NCI-H146 treated with DMSO at 0.1 percent for 48 hours (cell line): Measurements from ENCODE around the gene DBF4.
"Not testable (repeated sequence)": the region's sequence is repeated elsewhere in the genome, so short reads cannot be mapped to it uniquely, and the experiment has no call there.

Source experiments
- DNase-seq: peaks from one replicate; lab custom pipeline; 2025; ENCODE audit not compliant: unreplicated experiment; lab: John Stamatoyannopoulos, UW

DBF4 gene

GRCh38 chr7:87876040-87876868 is at the start of gene DBF4, which contains the start of gene SLC25A40:
Gene DBF4, plus strand, starts transcription at chr7:87876493. Its CDS starts 240 bp downstream, at chr7:87876733.
Gene SLC25A40, minus strand, starts transcription at chr7:87876360. Its CDS starts 17,633 bp downstream, at chr7:87858727.
- peak; percentile 94 for DNase-seq

GRCh38 chr7:87828383-87828782 is 47.9 kb upstream of the DBF4 start:
- DNase-seq, result not testable (repeated sequence)

GRCh38 chr7:87831097-87831496 is 45.2 kb upstream of the DBF4 start:
- no peak for DNase-seq

GRCh38 chr7:87833130-87833529 is 43.2 kb upstream of the DBF4 start:
- no peak for DNase-seq

- DNase-seq, result no peak
Measured at GRCh38 chr7:87837597-87837996, 38.7 kb upstream of the DBF4 start.

GRCh38 chr7:87850836-87851593 is 25.3 kb upstream of the DBF4 start:
- no peak for DNase-seq

GRCh38 chr7:87852306-87852705 is 24.0 kb upstream of the DBF4 start:
- no peak for DNase-seq

GRCh38 chr7:87853237-87853864 is 22.9 kb upstream of the DBF4 start:
- DNase-seq, result no peak

GRCh38 chr7:87858417-87859100 is 17.7 kb upstream of the DBF4 start:
- DNase-seq, result no peak

GRCh38 chr7:87866089-87866488 is 10.2 kb upstream of the DBF4 start:
- DNase-seq, result no peak

GRCh38 chr7:87866533-87866932 is 9.8 kb upstream of the DBF4 start:
- not testable (repeated sequence) for DNase-seq

GRCh38 chr7:87870471-87870870 is 5.8 kb upstream of the DBF4 start:
- DNase-seq, result no peak

GRCh38 chr7:87872346-87872745 is 3.9 kb upstream of the DBF4 start:
- DNase-seq, result no peak

GRCh38 chr7:87873328-87873727 is 3.0 kb upstream of the DBF4 start:
- DNase-seq, result not testable (repeated sequence)

- no peak for DNase-seq
Measured at GRCh38 chr7:87874066-87874465, 2.2 kb upstream of the DBF4 start.

- DNase-seq, result no peak
Measured at GRCh38 chr7:87875151-87876039, 898 bp upstream of the DBF4 start.

GRCh38 chr7:87876869-87877234 is 559 bp downstream of the DBF4 start:
- peak; percentile 41 for DNase-seq

- DNase-seq, result no peak
Measured at GRCh38 chr7:87877366-87878040, 1.2 kb downstream of the DBF4 start.

- DNase-seq, result no peak
Measured at GRCh38 chr7:87878208-87878735, 2.0 kb downstream of the DBF4 start.
